Activated naive CD4-positive, alpha-beta T cell treated with anti-CD3 and anti-CD28 coated beads for 36 hours (primary cell): ENCODE data around the gene CELF2. TPM values are rescaled to one million over a fixed set of nuclear protein-coding genes. Genes with fewer than 3 reads are reported as not detected.
"Not testable (repeated sequence)": the region's sequence is repeated elsewhere in the genome, so short reads cannot be mapped to it uniquely, and the experiment has no call there.

Experiments
- CTCF ChIA-PET: fragments of 350-600 bp; sonication (Branson Sonifier 250); formaldehyde crosslinking; loops from one replicate; lab custom pipeline; 2021; ENCODE audit warnings: antibody characterized with exemption; lab: Charles Lee
- DNase-seq: peaks from one replicate; pipeline ENCODE4 v3.0.0-alpha.2; 2020
- H3K27ac Mint-ChIP-seq: one replicate; pipeline ENCODE4 v1.8.0; 2021; ENCODE audit warnings: mild to moderate bottlenecking, mixed read lengths
- H3K27me3 Mint-ChIP-seq: one replicate; pipeline ENCODE4 v1.8.0; 2021; ENCODE audit warnings: low read depth, mixed read lengths
- H3K36me3 Mint-ChIP-seq: one replicate; pipeline ENCODE4 v1.8.0; 2021; ENCODE audit warnings: low read depth, mixed read lengths
- H3K4me1 Mint-ChIP-seq: one replicate; pipeline ENCODE4 v1.8.0; 2021; ENCODE audit warnings: low read depth, mixed read lengths
- H3K4me3 Mint-ChIP-seq: one replicate; pipeline ENCODE4 v1.8.0; 2021; ENCODE audit warnings: mild to moderate bottlenecking, moderate library complexity, mixed read lengths
- H3K9me3 Mint-ChIP-seq: one replicate; pipeline ENCODE4 v1.8.0; 2021; ENCODE audit warnings: mixed read lengths
- intact Hi-C: fragments of 100-400 bp; cut with micrococcal nuclease; formaldehyde crosslinking; loops from one replicate; pipeline ENCODE4 v1.15.1; 2023
- total RNA-seq, 2 experiments: library from RNA; stranded (reverse); gene quantifications; one replicate each; pipeline ENCODE4 v1.2.3, GENCODE V29; 2021

The CELF2 gene
- total RNA-seq, 2 experiments from 2014 or later = 68.2 to 72.2 TPM

DNA sequence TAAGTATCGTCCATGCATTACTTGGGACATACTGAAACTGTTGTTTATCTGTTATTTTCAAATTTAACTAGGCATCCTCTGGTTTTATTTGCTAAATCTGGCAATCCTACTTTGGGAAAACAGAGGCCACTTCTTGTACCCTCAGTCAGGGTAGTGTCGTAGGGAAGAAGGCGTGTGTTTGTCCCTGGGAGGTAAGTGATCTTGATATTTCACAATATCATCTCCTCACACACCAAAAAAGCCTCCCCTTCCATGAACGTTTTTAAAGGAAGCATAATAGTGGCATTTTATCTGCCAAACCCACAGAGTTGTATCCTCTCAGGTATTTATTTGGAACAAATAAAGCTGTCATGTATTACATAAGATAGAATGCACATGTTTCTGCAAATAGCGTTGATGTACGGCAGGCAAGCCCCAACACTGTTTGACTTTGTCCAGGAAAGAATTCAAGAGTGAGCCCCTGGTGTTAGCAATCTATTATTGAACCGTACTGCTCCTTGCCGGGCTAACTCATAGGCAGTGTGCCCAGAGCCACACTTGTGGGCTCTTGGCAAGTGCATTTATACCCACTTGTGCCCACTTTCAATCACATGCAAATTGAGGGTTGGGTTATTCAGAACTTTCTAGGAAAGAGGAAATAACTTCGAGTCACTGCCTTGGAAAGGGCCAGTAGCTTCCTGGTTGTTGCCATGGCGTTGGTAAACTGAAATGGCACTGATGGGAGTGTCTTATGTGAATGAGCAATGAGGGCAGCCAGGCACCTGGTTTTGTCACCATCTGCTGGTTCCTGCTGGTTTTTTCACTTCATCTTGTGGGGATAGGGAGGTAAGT lies 327.8 kb downstream of the CELF2 start:
- intact Hi-C loops = loop anchor here (1.0 kb wide), 1 partner anchor 232 kb away; no protein-coding TSS in a partner anchor
- Mint-ChIP-seq H3K27ac (no peak overlapping the region), H3K27me3 (no peaks in the 10 kb centered on the region), H3K36me3 (peaks cover 2% of the 10 kb centered on the region), H3K9me3 (peaks cover 4% of the 10 kb centered on the region), H3K4me3 (no peak overlapping the region), H3K4me1 (peaks cover 4% of the 10 kb centered on the region)
- peak; percentile 72 for DNase-seq
- CTCF ChIA-PET = no interaction called here

DNA sequence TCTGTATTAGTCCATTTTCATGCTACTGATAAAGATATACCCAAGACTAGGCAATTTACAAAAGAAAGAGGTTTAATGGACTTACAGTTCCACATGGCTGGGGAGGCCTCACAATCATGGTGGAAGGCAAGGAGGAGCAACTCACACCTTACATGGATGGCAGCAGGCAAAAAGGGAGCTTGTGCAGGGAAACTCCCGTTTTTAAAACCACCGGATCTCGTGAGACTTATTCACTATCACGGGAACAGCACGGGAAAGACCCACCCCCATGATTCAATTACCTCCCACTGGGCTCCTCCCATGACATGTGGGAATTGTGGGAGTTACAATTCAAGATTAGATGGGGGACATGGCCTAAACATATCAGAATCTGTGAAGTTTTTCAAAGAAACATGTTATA lies 329.9 kb downstream of the CELF2 start:
- H3K27ac Mint-ChIP-seq, intact Hi-C loops, H3K27me3 Mint-ChIP-seq, H3K4me1 Mint-ChIP-seq, H3K36me3 Mint-ChIP-seq, H3K4me3 Mint-ChIP-seq, DNase-seq, H3K9me3 Mint-ChIP-seq: not testable (repeated sequence)
- CTCF ChIA-PET = interaction anchor here (0.8 kb wide), 1 partner anchor 282 kb away, joined by 4 read pairs; no protein-coding TSS in a partner anchor

DNA sequence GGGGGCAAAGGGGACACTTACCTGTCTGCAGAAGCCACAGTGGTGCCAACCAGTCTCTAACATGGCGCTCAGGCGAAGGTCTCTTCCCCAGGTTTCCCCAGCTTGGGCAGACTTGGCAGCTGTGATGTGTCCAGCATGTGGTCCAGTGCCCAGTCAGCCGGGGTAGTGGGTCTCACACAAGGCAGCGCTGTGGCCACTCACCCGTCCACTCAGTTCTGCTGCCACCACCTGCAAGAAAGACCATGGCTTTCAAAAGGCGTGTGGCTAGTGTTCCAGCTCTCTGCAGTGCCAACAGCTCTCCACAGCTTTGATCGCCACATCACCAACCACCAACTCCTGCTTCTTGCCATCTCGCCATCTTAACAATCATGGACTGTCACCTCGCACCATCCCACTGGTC lies 334.1 kb downstream of the CELF2 start:
- Mint-ChIP-seq H3K36me3 (peaks cover 2% of the 10 kb centered on the region), H3K27ac (no peak overlapping the region), H3K4me3 (no peak overlapping the region), H3K9me3 (peaks cover 4% of the 10 kb centered on the region), H3K4me1 (peaks cover 3% of the 10 kb centered on the region), H3K27me3 (no peaks in the 10 kb centered on the region)
- intact Hi-C loops = loop anchor here (2.0 kb wide), 1 partner anchor 121 kb away; no protein-coding TSS in a partner anchor
- DNase-seq = no peak
- CTCF ChIA-PET = no interaction called here

DNA sequence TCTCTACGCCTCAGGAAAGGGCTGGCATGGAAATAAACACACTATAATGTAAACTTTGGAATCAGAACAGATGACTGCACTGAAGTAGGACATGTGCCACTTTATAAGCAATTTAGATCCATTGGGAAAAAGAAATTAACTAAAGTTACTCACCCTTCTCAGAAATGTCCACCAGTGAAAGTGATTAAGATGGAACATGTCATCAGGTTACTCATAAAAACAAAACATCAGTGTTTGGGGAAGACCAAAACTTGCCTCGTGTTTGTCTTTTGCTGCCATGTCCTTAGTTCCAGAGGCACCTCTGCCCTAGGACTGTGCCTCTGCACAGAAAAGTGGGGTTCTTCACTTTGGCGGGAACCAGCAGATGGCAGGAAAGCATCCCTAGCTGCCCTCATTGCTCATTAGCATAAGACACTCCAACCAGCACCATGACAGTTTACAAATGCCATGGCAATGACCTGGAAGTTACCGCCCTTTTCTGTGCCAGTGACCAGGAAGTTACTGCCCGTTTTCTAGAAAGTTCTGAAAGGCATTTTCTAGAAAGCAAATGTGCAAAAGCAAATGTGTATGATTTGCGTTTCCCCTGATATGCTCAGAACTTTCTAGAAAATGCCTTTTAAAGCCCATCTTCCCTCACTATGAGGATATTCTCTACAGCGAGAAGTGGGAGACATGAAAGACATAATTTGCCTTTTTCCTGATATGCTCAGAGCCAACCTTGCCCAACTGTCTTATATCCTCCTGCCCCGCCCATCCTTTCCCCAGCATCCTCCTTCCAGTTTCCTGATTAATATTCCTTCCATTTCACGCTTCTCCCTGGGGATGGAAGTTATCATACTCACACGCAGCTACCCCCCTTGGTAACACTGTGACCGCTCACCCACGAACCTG lies 335.6 kb downstream of the CELF2 start:
- H3K4me1 Mint-ChIP-seq = peaks cover 3% of the 10 kb centered on the region
- no peaks in the 10 kb centered on the region for H3K36me3 Mint-ChIP-seq
- H3K4me3 Mint-ChIP-seq = no peak overlapping the region
- H3K27me3 Mint-ChIP-seq = no peaks in the 10 kb centered on the region
- intact Hi-C loops = loop anchor here (2.0 kb wide), 1 partner anchor 120 kb away; no protein-coding TSS in a partner anchor
- CTCF ChIA-PET = no interaction called here
- no peaks in the 10 kb centered on the region for H3K9me3 Mint-ChIP-seq
- no peak overlapping the region for H3K27ac Mint-ChIP-seq
- DNase-seq = peak; percentile 19

DNA sequence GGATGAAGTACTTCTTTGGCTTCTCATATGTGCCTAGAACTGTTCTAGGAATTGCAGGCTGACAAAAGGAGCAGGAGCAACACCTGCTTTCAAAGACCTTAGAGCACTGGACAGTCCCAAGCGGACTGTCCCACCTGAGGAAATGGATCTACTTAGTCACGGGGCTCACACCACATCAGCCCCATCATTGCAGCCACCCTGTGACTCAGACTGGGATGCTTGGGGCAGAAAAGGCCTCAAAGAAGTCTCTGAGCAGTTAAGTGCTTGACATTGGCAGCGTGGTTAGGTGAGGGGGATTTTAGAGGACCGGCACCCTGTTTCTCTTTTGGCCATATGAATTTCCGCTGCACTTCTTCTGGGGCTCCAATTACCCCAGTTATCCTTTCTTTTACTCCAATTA lies 337.2 kb downstream of the CELF2 start:
- peaks cover 3% of the 10 kb centered on the region for H3K4me1 Mint-ChIP-seq
- H3K4me3 Mint-ChIP-seq = no peak overlapping the region
- no peaks in the 10 kb centered on the region for H3K27me3 Mint-ChIP-seq
- intact Hi-C loops = no loop called here
- DNase-seq = no peak
- H3K27ac Mint-ChIP-seq = no peak overlapping the region
- CTCF ChIA-PET = no interaction called here
- H3K9me3 Mint-ChIP-seq = peaks cover 3% of the 10 kb centered on the region
- H3K36me3 Mint-ChIP-seq = no peaks in the 10 kb centered on the region

DNA sequence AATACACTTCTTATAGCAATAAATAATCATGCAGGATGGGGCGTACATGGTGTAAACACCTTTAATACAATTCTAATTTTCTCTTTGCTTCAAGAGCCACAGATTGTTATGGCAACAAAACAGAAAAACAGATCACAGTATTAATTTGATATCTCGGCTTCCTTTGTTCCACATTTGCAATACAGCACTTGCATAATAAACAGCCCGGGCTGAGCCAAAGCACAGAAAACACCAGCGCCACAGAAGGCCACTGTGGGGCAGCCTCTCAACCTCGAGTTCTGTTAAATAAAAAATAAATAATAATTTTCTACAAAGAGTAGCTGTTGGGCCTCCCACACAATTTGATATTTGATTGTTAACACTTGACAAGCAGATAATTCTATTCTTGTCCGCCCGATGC lies 337.9 kb downstream of the CELF2 start:
- H3K36me3 Mint-ChIP-seq = no peaks in the 10 kb centered on the region
- peaks cover 3% of the 10 kb centered on the region for H3K4me1 Mint-ChIP-seq
- H3K27ac Mint-ChIP-seq = no peak overlapping the region
- no peak overlapping the region for H3K4me3 Mint-ChIP-seq
- peaks cover 3% of the 10 kb centered on the region for H3K9me3 Mint-ChIP-seq
- H3K27me3 Mint-ChIP-seq = no peaks in the 10 kb centered on the region
- intact Hi-C loops = no loop called here
- no peak for DNase-seq
- CTCF ChIA-PET = no interaction called here

DNA sequence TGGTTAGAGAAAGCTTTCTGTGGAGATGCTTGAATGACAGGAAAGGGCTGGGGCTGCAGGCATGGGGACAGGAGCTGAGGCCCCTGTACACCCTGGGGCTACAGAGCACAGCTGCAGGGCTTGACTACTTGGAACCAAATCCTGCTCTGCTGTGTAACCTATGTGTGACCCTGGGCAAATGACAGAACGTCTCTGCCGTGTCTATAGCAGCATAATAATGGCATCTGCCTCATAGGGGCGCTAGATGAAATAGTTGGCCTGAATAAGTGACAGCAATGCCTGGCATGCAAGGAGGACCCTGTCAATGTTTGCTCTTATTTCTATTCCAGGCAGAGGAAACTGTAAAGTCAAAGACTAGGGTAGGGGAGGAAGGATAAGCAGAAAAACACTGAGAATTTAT lies 339.8 kb downstream of the CELF2 start:
- intact Hi-C loops = no loop called here
- no peak overlapping the region for H3K27ac Mint-ChIP-seq
- CTCF ChIA-PET = interaction anchor here (1.1 kb wide), 1 partner anchor 103 kb away, joined by 3 read pairs; no protein-coding TSS in a partner anchor
- H3K27me3 Mint-ChIP-seq = no peaks in the 10 kb centered on the region
- no peak for DNase-seq
- H3K4me1 Mint-ChIP-seq = peaks cover 3% of the 10 kb centered on the region
- H3K9me3 Mint-ChIP-seq = peaks cover 3% of the 10 kb centered on the region
- no peak overlapping the region for H3K4me3 Mint-ChIP-seq
- no peaks in the 10 kb centered on the region for H3K36me3 Mint-ChIP-seq

DNA sequence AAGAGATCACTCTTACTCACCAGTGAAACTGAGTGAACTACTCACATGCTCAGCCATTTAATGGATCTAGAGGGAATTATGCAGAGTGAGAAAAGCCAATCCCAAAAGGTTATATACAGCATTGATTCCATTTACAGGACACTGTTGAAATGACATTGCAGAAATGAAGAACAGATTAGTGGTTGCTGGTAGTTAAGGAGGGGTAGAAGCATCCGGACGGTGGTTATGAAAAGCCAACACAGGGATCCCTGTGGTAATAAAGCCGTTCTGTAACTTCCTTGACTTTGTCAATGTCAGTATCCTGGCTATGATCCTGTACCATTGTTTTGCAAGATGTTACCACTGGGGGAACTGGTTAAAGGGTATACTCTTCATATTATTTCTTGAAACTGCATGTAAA lies 340.3 kb downstream of the CELF2 start:
- intact Hi-C loops = no loop called here
- peaks cover 3% of the 10 kb centered on the region for H3K9me3 Mint-ChIP-seq
- H3K27me3 Mint-ChIP-seq = no peaks in the 10 kb centered on the region
- DNase-seq = no peak
- CTCF ChIA-PET = interaction anchor here (1.1 kb wide), 1 partner anchor 102 kb away, joined by 3 read pairs; no protein-coding TSS in a partner anchor
- peaks cover 2% of the 10 kb centered on the region for H3K4me1 Mint-ChIP-seq
- H3K27ac Mint-ChIP-seq = no peak overlapping the region
- H3K36me3 Mint-ChIP-seq = no peaks in the 10 kb centered on the region
- no peak overlapping the region for H3K4me3 Mint-ChIP-seq

DNA sequence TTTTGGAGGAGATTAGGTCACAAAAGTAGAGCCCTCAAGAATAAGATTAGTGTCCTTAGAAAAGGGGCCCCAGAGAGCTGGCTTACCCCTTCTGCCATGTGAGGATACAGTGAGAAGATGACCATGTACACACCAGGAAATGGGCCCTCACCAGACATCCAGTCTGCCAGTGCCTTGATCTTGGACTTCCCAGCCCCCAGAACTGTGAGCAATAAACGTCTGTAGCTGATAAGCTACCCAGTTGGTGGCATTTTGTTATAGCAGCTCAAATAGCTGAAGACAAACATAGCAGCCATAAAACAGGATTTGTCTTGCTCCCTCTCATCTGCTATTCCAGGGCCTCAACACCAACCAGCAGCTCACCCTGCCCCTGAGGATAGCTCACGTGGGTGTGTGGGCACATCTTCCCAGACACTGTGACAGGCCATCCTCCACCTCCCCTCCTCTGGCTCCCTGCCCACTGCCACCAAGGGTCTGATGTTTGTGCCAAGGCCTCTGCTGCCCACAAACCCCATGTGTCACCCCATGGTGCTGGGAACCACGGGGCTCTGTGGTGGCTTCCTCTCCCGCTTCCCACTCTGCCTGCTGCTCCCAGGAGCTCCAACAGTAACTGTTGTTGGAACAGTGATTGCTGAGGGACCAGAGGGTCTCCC lies 341.4 kb downstream of the CELF2 start:
- DNase-seq = no peak
- no peaks in the 10 kb centered on the region for H3K36me3 Mint-ChIP-seq
- CTCF ChIA-PET = no interaction called here
- H3K4me1 Mint-ChIP-seq = no peaks in the 10 kb centered on the region
- no peak overlapping the region for H3K27ac Mint-ChIP-seq
- H3K4me3 Mint-ChIP-seq = no peak overlapping the region
- H3K9me3 Mint-ChIP-seq = peaks cover 3% of the 10 kb centered on the region
- intact Hi-C loops = no loop called here
- no peaks in the 10 kb centered on the region for H3K27me3 Mint-ChIP-seq

DNA sequence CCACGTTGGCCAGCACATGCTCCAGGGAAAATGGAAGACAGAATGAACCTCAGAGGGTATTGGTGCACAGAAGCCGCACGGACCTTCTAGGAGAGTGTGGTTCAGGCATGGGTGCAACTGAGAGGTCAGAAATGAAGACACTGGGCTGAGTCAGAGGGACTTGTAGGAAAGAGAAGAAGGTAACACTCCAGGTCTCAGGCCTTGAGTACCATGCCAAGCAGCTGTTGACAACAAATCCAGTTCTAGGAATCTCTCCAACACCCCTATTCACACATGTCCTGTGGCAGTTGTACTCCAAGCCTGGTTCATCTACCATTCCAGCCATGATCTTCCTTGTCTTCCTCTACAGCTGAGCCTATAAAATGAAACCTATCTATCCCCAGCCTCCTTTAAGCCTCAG lies 342.2 kb downstream of the CELF2 start:
- no peak overlapping the region for H3K4me3 Mint-ChIP-seq
- H3K27me3 Mint-ChIP-seq = no peaks in the 10 kb centered on the region
- intact Hi-C loops = no loop called here
- H3K27ac Mint-ChIP-seq = no peak overlapping the region
- H3K36me3 Mint-ChIP-seq = no peaks in the 10 kb centered on the region
- no peak for DNase-seq
- H3K4me1 Mint-ChIP-seq = no peaks in the 10 kb centered on the region
- CTCF ChIA-PET = no interaction called here
- H3K9me3 Mint-ChIP-seq = peaks cover 3% of the 10 kb centered on the region

DNA sequence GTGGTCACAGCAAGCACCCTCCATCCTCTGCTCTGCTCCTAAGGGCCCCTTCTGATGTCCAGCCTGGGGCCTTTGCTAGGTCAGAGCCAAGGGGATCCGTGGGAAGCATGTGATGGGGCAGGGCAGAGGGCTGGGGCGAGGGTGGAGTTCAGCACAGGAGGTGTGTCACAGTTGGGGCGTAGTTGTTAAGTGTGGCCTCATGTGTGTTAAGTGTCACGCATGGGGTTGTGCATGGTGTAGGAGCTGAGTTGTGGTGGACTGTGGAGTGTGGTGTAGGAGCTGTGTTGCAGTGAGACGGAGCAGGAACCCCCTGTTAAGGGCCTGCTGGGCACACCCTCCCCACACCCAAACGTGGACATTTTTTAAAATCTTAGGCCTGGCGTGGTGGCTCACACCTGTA lies 345.8 kb downstream of the CELF2 start:
- intact Hi-C loops = no loop called here
- CTCF ChIA-PET = no interaction called here
- H3K4me1 Mint-ChIP-seq = peaks cover 8% of the 10 kb centered on the region
- no peaks in the 10 kb centered on the region for H3K36me3 Mint-ChIP-seq
- no peak overlapping the region for H3K27ac Mint-ChIP-seq
- DNase-seq = no peak
- H3K4me3 Mint-ChIP-seq = no peak overlapping the region
- peaks cover 3% of the 10 kb centered on the region for H3K9me3 Mint-ChIP-seq
- H3K27me3 Mint-ChIP-seq = no peaks in the 10 kb centered on the region

DNA sequence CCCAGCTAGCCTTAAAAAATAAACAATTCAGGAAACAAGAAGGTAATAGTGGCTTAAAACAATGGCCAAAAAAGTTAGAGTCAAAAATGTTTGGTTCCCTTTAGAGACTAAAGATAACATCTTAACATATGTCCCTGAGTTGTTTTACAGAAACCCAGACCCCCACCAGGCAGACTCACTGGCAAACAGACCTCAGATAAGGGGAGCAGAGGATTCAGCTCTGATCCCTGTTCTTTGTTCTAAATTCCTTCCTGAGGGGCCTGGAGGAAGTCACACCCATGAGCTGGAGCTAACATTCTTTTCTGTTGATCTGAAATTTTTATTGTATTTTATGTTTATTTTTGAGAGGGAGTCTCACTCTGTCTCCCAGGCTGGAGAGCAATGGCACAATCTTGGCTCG lies 346.6 kb downstream of the CELF2 start:
- intact Hi-C loops = no loop called here
- H3K4me3 Mint-ChIP-seq = no peak overlapping the region
- peaks cover 8% of the 10 kb centered on the region for H3K4me1 Mint-ChIP-seq
- no peaks in the 10 kb centered on the region for H3K27me3 Mint-ChIP-seq
- CTCF ChIA-PET = interaction anchor here (0.6 kb wide), 1 partner anchor 414 kb away, joined by 4 read pairs; no protein-coding TSS in a partner anchor
- no peak for DNase-seq
- H3K36me3 Mint-ChIP-seq = no peaks in the 10 kb centered on the region
- H3K9me3 Mint-ChIP-seq = no peaks in the 10 kb centered on the region
- H3K27ac Mint-ChIP-seq = no peak overlapping the region
